ENCODE measurements around the gene RPRD1B.

- TF ChIP-seq EZH2 (optimal IDR thresholded peaks at IDR 0.05; ENCODE audit: low read depth, low read length) (no peak), CTCF (IDR thresholded peaks at IDR 0.05; ENCODE audit: low read length) (no peak), EZH2phosphoT487 (IDR thresholded peaks at IDR 0.05; ENCODE audit: low read length) (no peak)
Measured at GRCh38 chr20:38082894-38083293, 49.3 kb downstream of the RPRD1B start.
